H1 (cell line): ENCODE results near the gene USF1. TPM values are rescaled to one million over a fixed set of nuclear protein-coding genes. Genes with fewer than 3 reads are reported as not detected.

Experiments
- CTCF ChIA-PET: fragments of 300-600 bp; sonication (Branson Sonifier 250); formaldehyde crosslinking; loops from one replicate; lab custom pipeline; 2021; ENCODE audit not compliant: partially characterized antibody; lab: Charles Lee
- POLR2A ChIA-PET: fragments of 300-600 bp; sonication (Branson Sonifier 250); formaldehyde crosslinking; loops from one replicate; lab custom pipeline; 2021; ENCODE audit warnings: inconsistent platforms; ENCODE audit not compliant: partially characterized antibody; lab: Charles Lee
- DNase-seq, 2 experiments: peaks; one replicate each; pipeline versions ENCODE4 v3.0.0 to v3.0.0-alpha.2; 2010 to 2022; ENCODE audit warnings: low spot score in 2 of 2, low read depth in 1 of 2, mixed read lengths in 1 of 2
- FAIRE-seq: peaks from 2 replicates; lab custom pipeline; 2011; peaks lifted over from hg19 to GRCh38; lab: Jason Lieb, UNC
- H2AFZ ChIP-seq: 2 replicates; pipeline ENCODE4 v1.8.1; 2012; ENCODE audit warnings: low read length, inconsistent platforms
- H2AK5ac ChIP-seq: 2 replicates; pipeline ENCODE4 v1.6.1; 2013; ENCODE audit warnings: low read depth, low read length
- H2BK120ac ChIP-seq: replicated peaks from 2 replicates; pipeline ENCODE3; 2013; ENCODE audit warnings: low read depth, low read length, inconsistent platforms
- H2BK12ac ChIP-seq: 2 replicates; pipeline ENCODE4 v1.6.1; 2013; ENCODE audit warnings: low read depth, low read length
- H2BK15ac ChIP-seq: 2 replicates; pipeline ENCODE4 v1.6.1; 2013; ENCODE audit warnings: low read length
- H2BK20ac ChIP-seq: 2 replicates; pipeline ENCODE4 v1.6.1; 2013; ENCODE audit warnings: low read length
- H2BK5ac ChIP-seq: 2 replicates; pipeline ENCODE4 v1.6.1; 2013; ENCODE audit warnings: low read depth, low read length
- H3K14ac ChIP-seq: 2 replicates; pipeline ENCODE4 v1.6.1; 2013; ENCODE audit warnings: inconsistent platforms; ENCODE audit not compliant: insufficient read length
- H3K18ac ChIP-seq: 2 replicates; pipeline ENCODE4 v1.6.1; 2013; ENCODE audit warnings: low read length; ENCODE audit errors: extremely low read depth
- H3K23ac ChIP-seq: 2 replicates; pipeline ENCODE4 v1.6.1; 2013; ENCODE audit warnings: inconsistent platforms; ENCODE audit not compliant: insufficient read length
- H3K23me2 ChIP-seq: 2 replicates; pipeline ENCODE4 v1.6.1; 2013; ENCODE audit warnings: low read depth, low read length
- H3K27ac ChIP-seq: 2 replicates; pipeline ENCODE4 v1.6.1; 2011; ENCODE audit warnings: low read depth, low read length, inconsistent platforms
- H3K27me3 ChIP-seq, 4 experiments: replicated peaks in 1 of 4; 1 replicate in 1 of 4; 2 replicates in 3 of 4; pipeline versions ENCODE4 v1.6.1 to v1.8.1; 2011 to 2013; ENCODE audit warnings: low read length in 3 of 4, mild to moderate bottlenecking in 3 of 4, inconsistent platforms in 2 of 4, mixed read lengths in 2 of 4, moderate library complexity in 1 of 4; ENCODE audit not compliant: control insufficient read depth in 3 of 4, insufficient read depth in 3 of 4; ENCODE audit errors: extremely low read depth in 1 of 4
- H3K36me3 ChIP-seq, 4 experiments: 2 replicates each; pipeline versions ENCODE4 v1.6.1 to v1.8.1; 2011 to 2013; ENCODE audit warnings: mild to moderate bottlenecking in 4 of 4, low read length in 3 of 4, moderate library complexity in 2 of 4, control low read depth in 1 of 4, inconsistent platforms in 1 of 4; ENCODE audit not compliant: insufficient read depth in 4 of 4, control insufficient read depth in 2 of 4
- H3K4ac ChIP-seq: replicated peaks from 2 replicates; pipeline ENCODE3; 2013; ENCODE audit warnings: low read length, low read depth, mixed read lengths, inconsistent platforms; ENCODE audit not compliant: insufficient read length
- H3K4me1 ChIP-seq, 4 experiments: replicated peaks in 1 of 4; 1 replicate in 1 of 4; 2 replicates in 3 of 4; pipeline versions ENCODE4 v1.6.1 to v1.8.1; 2011 to 2013; ENCODE audit warnings: low read length in 3 of 4, inconsistent platforms in 2 of 4, mixed read lengths in 1 of 4; ENCODE audit not compliant: insufficient read depth in 4 of 4, control insufficient read depth in 3 of 4
- H3K4me2 ChIP-seq, 2 experiments: 2 replicates each; pipeline versions ENCODE4 v1.6.1 to v1.8.1; 2011 to 2013; ENCODE audit warnings: low read depth in 2 of 2, low read length in 2 of 2, control low read depth in 1 of 2, inconsistent platforms in 1 of 2, mild to moderate bottlenecking in 1 of 2; ENCODE audit not compliant: insufficient read depth in 1 of 2
- H3K4me3 ChIP-seq, 4 experiments: fragments of 200-600, 300-600 bp in 1 of 4; sonication (generic), shearing (Covaris generic), sonication (Bioruptor Twin) in 1 of 4; 2 replicates each; pipeline versions ENCODE4 v1.5.1 to v1.8.1; 2011 to 2016; ENCODE audit warnings: low read length in 4 of 4, low read depth in 3 of 4, control low read depth in 2 of 4, inconsistent platforms in 2 of 4, mild to moderate bottlenecking in 2 of 4, mixed read lengths in 1 of 4, moderate library complexity in 1 of 4; ENCODE audit not compliant: insufficient read depth in 2 of 4; ENCODE audit errors: extremely low read depth in 1 of 4
- H3K56ac ChIP-seq: replicated peaks from 2 replicates; pipeline ENCODE3; 2013; ENCODE audit warnings: low read depth, mild to moderate bottlenecking, mixed read lengths, low read length, inconsistent platforms; ENCODE audit not compliant: insufficient read length
- H3K79me1 ChIP-seq: 2 replicates; pipeline ENCODE4 v1.6.1; 2013; ENCODE audit warnings: low read depth, low read length, control low read depth
- H3K79me2 ChIP-seq, 2 experiments: 2 replicates each; pipeline versions ENCODE4 v1.6.1 to v1.8.1; 2012 to 2013; ENCODE audit warnings: low read length in 2 of 2, mild to moderate bottlenecking in 2 of 2, inconsistent platforms in 1 of 2; ENCODE audit not compliant: insufficient read depth in 2 of 2, control insufficient read depth in 1 of 2
- H3K9ac ChIP-seq, 4 experiments: replicated peaks in 1 of 4; 1 replicate in 1 of 4; 2 replicates in 3 of 4; pipeline versions ENCODE4 v1.6.1 to v1.8.1; 2011 to 2013; ENCODE audit warnings: low read depth in 3 of 4, low read length in 3 of 4, control low read depth in 2 of 4, mild to moderate bottlenecking in 2 of 4, moderate library complexity in 2 of 4, inconsistent platforms in 1 of 4; ENCODE audit errors: extremely low read depth in 1 of 4
- H3K9me3 ChIP-seq, 2 experiments: 2 replicates each; pipeline versions ENCODE4 v1.6.1 to v1.8.1; 2012 to 2013; ENCODE audit warnings: mild to moderate bottlenecking in 2 of 2, moderate library complexity in 2 of 2, control low read depth in 1 of 2, inconsistent platforms in 1 of 2, low read depth in 1 of 2, low read length in 1 of 2, mixed read lengths in 1 of 2; ENCODE audit not compliant: insufficient read depth in 2 of 2
- H4K20me1 ChIP-seq, 2 experiments: replicated peaks in 1 of 2; 2 replicates each; pipeline versions ENCODE3 to v1.8.1; 2011 to 2013; ENCODE audit warnings: inconsistent platforms in 2 of 2, low read length in 2 of 2, mild to moderate bottlenecking in 1 of 2; ENCODE audit not compliant: insufficient read depth in 2 of 2, control insufficient read depth in 1 of 2
- H4K5ac ChIP-seq: 2 replicates; pipeline ENCODE4 v1.6.1; 2013; ENCODE audit warnings: low read length, low read depth, mixed read lengths, inconsistent platforms; ENCODE audit not compliant: insufficient read length
- H4K8ac ChIP-seq: 2 replicates; pipeline ENCODE4 v1.8.0; 2013; ENCODE audit warnings: mild to moderate bottlenecking, moderate library complexity, low read length, inconsistent platforms; ENCODE audit not compliant: insufficient read depth; ENCODE audit errors: extremely low read depth
- H4K91ac ChIP-seq: replicated peaks from 2 replicates; pipeline ENCODE3; 2013; ENCODE audit warnings: low read length, mixed read lengths, inconsistent platforms; ENCODE audit not compliant: insufficient read length
- CEBPB ChIP-seq: IDR thresholded peaks from 2 replicates; pipeline ENCODE4 v1.6.1; 2012; ENCODE audit warnings: low read depth, low read length
- FOSL1 ChIP-seq: IDR thresholded peaks from 2 replicates; pipeline ENCODE4 v1.6.1; 2011; ENCODE audit warnings: mild to moderate bottlenecking, low read depth, low read length, moderate library complexity; ENCODE audit not compliant: insufficient read depth
- KDM5A ChIP-seq: fragments of 200-600 bp; IDR thresholded peaks from 2 replicates; pipeline ENCODE4 v1.7.1; 2012; ENCODE audit warnings: mild to moderate bottlenecking, low read length, inconsistent platforms, mixed read lengths
- SP4 ChIP-seq: IDR thresholded peaks from 2 replicates; pipeline ENCODE4 v1.6.1; 2012; ENCODE audit warnings: low read length, inconsistent platforms
- SRF ChIP-seq: IDR thresholded peaks from 2 replicates; pipeline ENCODE4 v1.6.1; 2011; ENCODE audit warnings: mild to moderate bottlenecking, low read depth, low read length, moderate library complexity
- ZNF274 ChIP-seq: IDR thresholded peaks from 2 replicates; pipeline ENCODE4 v1.7.0; 2012; ENCODE audit warnings: low read length, borderline replicate concordance; ENCODE audit errors: extremely low read depth
- WGBS, 2 experiments: shearing (Covaris generic) in 1 of 2; methylation state at CpG; one replicate each; pipeline versions ENCODE4 v1.1.6 to v1.1.7; 2013 to 2015; ENCODE audit warnings: low lambda C conversion rate in 2 of 2, mixed read lengths in 2 of 2, inconsistent platforms in 1 of 2, low coverage in 1 of 2, missing lambda C conversion rate in 1 of 2; ENCODE audit not compliant: insufficient replicate concordance in 2 of 2, insufficient coverage in 1 of 2, insufficient read length in 1 of 2; ENCODE audit errors: extremely low coverage in 1 of 2, missing lambda C conversion rate in 1 of 2; 5-methylcytosine and 5-hydroxymethylcytosine counted together
- polyA plus RNA-seq, 7 experiments: library from polyadenylated mRNA; depleted of rRNA in 3 of 7; stranded (reverse) in 5 of 7; unstranded in 2 of 7; fragments of >200 nt in 5 of 7; fragments of 200-250 nt in 2 of 7; gene quantifications; 1 replicate in 5 of 7; 2 replicates in 1 of 7; 4 replicates in 1 of 7; pipeline versions ENCODE4 v1.2.1 to v1.2.3, GENCODE V29; 2011 to 2013; ENCODE audit warnings: missing spikeins in 2 of 7, mixed read lengths in 2 of 7
- total RNA-seq: library from RNA; stranded (reverse); fragmentation: NEBNext Ultra II Directional; extraction: Animal tissue kit (Norgen Biotek cat#: 25700); gene quantifications from 2 replicates; pipeline ENCODE4 v1.2.1, GENCODE V29; 2021
- TF ChIP-seq, protein P1 (sequence below): IDR thresholded peaks from 2 replicates; pipeline ENCODE4 v1.6.1; 2012; ENCODE audit warnings: inconsistent platforms
- TF ChIP-seq, protein P2 (sequence below): IDR thresholded peaks from 2 replicates; pipeline ENCODE4 v1.6.1; 2012; ENCODE audit warnings: low read length, inconsistent platforms

Gene USF1
- total and polyA plus RNA-seq, 2 of the 8 experiments (the other 6 are each of a cell fraction or from before 2014, with no cell fraction given): 45.7 to 68.9 TPM

DNA sequence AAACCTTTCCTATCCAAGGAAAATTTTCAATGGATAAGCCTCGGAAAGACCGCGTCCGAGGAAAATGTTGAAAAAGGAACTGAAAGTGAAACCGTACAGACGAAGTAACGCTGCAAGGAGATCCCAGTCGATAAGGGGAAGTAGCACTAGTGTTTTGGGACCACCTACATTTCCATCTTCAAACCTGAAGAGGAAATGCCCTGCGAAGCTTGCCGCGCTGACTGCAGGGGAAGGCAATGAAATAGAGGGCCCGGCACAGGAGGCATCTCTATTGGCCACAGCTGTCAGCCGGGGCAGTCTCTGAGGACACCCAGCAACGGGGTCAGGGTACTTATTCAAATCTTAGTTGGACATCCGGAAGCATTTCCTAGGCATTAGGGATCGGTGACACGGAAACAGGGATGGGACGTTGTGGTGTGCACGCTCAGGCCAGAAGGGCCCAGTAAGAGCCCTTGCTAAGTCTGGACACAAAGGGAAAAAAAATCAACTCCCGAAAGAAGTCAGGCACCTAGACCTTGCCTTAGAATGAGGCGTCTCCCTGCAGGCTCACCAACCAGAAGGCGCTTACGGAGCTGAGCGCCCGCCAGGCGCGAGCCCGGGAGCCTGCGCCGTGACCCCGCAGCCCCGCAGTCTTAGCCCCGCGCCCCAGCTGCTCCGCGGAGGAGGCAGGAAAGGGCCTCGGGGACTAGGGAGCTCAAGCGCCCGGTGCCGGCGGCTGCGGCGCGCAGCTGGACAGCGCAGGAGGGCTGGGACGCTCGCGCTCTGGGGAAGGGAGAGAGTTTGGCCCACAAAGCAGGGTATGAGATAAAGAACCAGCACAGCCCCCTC lies 655 bp downstream of the USF1 start:
- H4K8ac ChIP-seq: peak overlapping the region; percentile 93
- H3K27ac ChIP-seq: peak overlapping the region; percentile 97; the same call in 1 of the 2 replicates
- peak overlapping the region; percentile 26 for H4K5ac ChIP-seq
- peak overlapping the region; percentile 85 to 100 for H3K4me2 ChIP-seq
- H3K23ac ChIP-seq: no peak overlapping the region
- no peak for FAIRE-seq
- peaks cover 0 to 12% of the 10 kb centered on the region in 2 experiments; a peak in 1 of 4 replicates for H3K9me3 ChIP-seq
- 0 out of 2 replicates have a peak overlapping the region, but pooled peaks have one; percentile 11 for H2AFZ ChIP-seq
- peaks cover 0 to 4% (median 1%) of the 10 kb centered on the region in 4 experiments; a peak in 2 of 7 replicates for H3K4me1 ChIP-seq
- no peak overlapping the region for H2BK120ac ChIP-seq
- no peak overlapping the region for H2BK20ac ChIP-seq
- H3K9ac ChIP-seq: peak overlapping the region; percentile 77 to 95 (median 92)
- no peak overlapping the region; the same call in 1 of the 2 replicates for H2BK15ac ChIP-seq
- peak overlapping the region; percentile 25 for H4K91ac ChIP-seq
- peak in 1 of 2 experiments; percentile 64 for DNase-seq
- no peak overlapping the region for H3K4ac ChIP-seq
- H2AK5ac ChIP-seq: no peak overlapping the region
- peaks cover 7% of the 10 kb centered on the region for H3K79me1 ChIP-seq
- POLR2A ChIA-PET: interaction anchor here (0.6 to 4.0 kb wide), 27 partner anchors 8 to 395 kb away, joined by 3 to 28 read pairs (median 5); partner anchors contain the start of genes ARHGAP30, DEDD, F11R and KLHDC9
- H4K20me1 ChIP-seq: no peaks in the 10 kb centered on the region
- H3K14ac ChIP-seq: no peak overlapping the region
- peak overlapping the region; percentile 11; the same call in 1 of the 2 replicates for H2BK12ac ChIP-seq
- peaks cover 17 to 29% (median 22%) of the 10 kb centered on the region in 4 experiments; a peak in 6 of 8 replicates for H3K36me3 ChIP-seq
- H3K27me3 ChIP-seq: peaks cover 0 to 17% (median 8%) of the 10 kb centered on the region in 4 experiments; a peak in 6 of 7 replicates
- H3K79me2 ChIP-seq: peaks cover 0 to 20% of the 10 kb centered on the region in 2 experiments; a peak in 2 of 4 replicates
- H3K56ac ChIP-seq: peak overlapping the region; percentile 3
- peak overlapping the region; percentile 75 to 98 (median 87) for H3K4me3 ChIP-seq
- peak overlapping the region; percentile 94 for H2BK5ac ChIP-seq
- peak overlapping the region; percentile 73 for H3K18ac ChIP-seq
- peaks cover 7% of the 10 kb centered on the region for H3K23me2 ChIP-seq
- CTCF ChIA-PET: interaction anchor here (0.6 to 4.1 kb wide), 16 partner anchors 10 to 1176 kb away, joined by 3 to 26 read pairs (median 5); partner anchors contain the start of genes F11R and KLHDC9
- 4% methylated on average over 38 of the region's 48 CpGs; no CpG with 5 or more reads in 1 of the 2 experiments for WGBS, 2 experiments
- TF ChIP-seq KDM5A (no peak), FOSL1 (no peak), CEBPB (no peak), SRF (no peak), SP4 (no peak), ZNF274 (no peak)
- TF ChIP-seq, protein P1, sequence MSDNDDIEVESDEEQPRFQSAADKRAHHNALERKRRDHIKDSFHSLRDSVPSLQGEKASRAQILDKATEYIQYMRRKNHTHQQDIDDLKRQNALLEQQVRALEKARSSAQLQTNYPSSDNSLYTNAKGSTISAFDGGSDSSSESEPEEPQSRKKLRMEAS: 0 out of 2 replicates have a peak, but pooled peaks have one; percentile 4
- TF ChIP-seq, protein P2, sequence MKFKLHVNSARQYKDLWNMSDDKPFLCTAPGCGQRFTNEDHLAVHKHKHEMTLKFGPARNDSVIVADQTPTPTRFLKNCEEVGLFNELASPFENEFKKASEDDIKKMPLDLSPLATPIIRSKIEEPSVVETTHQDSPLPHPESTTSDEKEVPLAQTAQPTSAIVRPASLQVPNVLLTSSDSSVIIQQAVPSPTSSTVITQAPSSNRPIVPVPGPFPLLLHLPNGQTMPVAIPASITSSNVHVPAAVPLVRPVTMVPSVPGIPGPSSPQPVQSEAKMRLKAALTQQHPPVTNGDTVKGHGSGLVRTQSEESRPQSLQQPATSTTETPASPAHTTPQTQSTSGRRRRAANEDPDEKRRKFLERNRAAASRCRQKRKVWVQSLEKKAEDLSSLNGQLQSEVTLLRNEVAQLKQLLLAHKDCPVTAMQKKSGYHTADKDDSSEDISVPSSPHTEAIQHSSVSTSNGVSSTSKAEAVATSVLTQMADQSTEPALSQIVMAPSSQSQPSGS: no peak; the same call in 1 of the 2 replicates
